Frontal cortex (tissue), 4 donors: ENCODE results near the gene ARF1. TPM values are rescaled to one million over a fixed set of nuclear protein-coding genes. Genes with fewer than 3 reads are reported as not detected.

Experiments used
- DNase-seq, 2 donors: peaks; one replicate each; pipeline ENCODE4 v3.0.0; 2012; ENCODE audit warnings: low spot score in 2 of 2
- FAIRE-seq: peaks from 2 replicates; lab custom pipeline; 2012; peaks lifted over from hg19 to GRCh38; lab: Jason Lieb, UNC
- total RNA-seq: library from RNA; depleted of rRNA; stranded (reverse); fragments of >200 nt; gene quantifications from one replicate; pipeline ENCODE4 v1.2.3, GENCODE V29; 2014
- donor health status: control.
- donor health status: control.
- donor health status: control.

Gene ARF1
- total RNA-seq, 1 donor from 2014 or later = 107 TPM

GRCh38 chr1:228048659-228049298, 33.7 kb upstream of the ARF1 start:
- DNase-seq (no peak), FAIRE-seq (no peak)

GRCh38 chr1:228050571-228051231, 31.8 kb upstream of the ARF1 start:
- DNase-seq = no peak
- no peak for FAIRE-seq

GRCh38 chr1:228058172-228058948, 24.1 kb upstream of the ARF1 start:
- FAIRE-seq (no peak), DNase-seq (no peak)

- DNase-seq = no peak
- no peak for FAIRE-seq
Observed at GRCh38 chr1:228058949-228059633, 23.4 kb upstream of the ARF1 start.

GRCh38 chr1:228059634-228060457, 22.7 kb upstream of the ARF1 start:
- FAIRE-seq = no peak
- no peak for DNase-seq

GRCh38 chr1:228060458-228061190, 21.9 kb upstream of the ARF1 start:
- FAIRE-seq (no peak), DNase-seq (no peak)

- FAIRE-seq (no peak), DNase-seq (no peak)
Observed at GRCh38 chr1:228061411-228062084, 21.0 kb upstream of the ARF1 start.

- DNase-seq (no peak), FAIRE-seq (no peak)
Observed at GRCh38 chr1:228062085-228062791, 20.3 kb upstream of the ARF1 start.

GRCh38 chr1:228062812-228063211, 19.7 kb upstream of the ARF1 start:
- FAIRE-seq (no peak), DNase-seq (no peak)

GRCh38 chr1:228063251-228064191, 19.0 kb upstream of the ARF1 start:
- DNase-seq (no peak), FAIRE-seq (no peak)

GRCh38 chr1:228064296-228064695, 18.2 kb upstream of the ARF1 start:
- FAIRE-seq = no peak
- DNase-seq = no peak

- FAIRE-seq = no peak
- DNase-seq = no peak
Observed at GRCh38 chr1:228064741-228065542, 17.6 kb upstream of the ARF1 start.

GRCh38 chr1:228065543-228066347, 16.8 kb upstream of the ARF1 start:
- FAIRE-seq (no peak), DNase-seq (no peak)

GRCh38 chr1:228066416-228066815, 16.1 kb upstream of the ARF1 start:
- DNase-seq (no peak), FAIRE-seq (no peak)
